Fibroblast of the conjunctiva (primary cell): ENCODE results near the gene RNF148.

Experiments
- DNase-seq: peaks from one replicate; pipeline ENCODE4 v3.0.0-alpha.2; 2010; ENCODE audit warnings: low read depth

RNF148 gene, protein sequence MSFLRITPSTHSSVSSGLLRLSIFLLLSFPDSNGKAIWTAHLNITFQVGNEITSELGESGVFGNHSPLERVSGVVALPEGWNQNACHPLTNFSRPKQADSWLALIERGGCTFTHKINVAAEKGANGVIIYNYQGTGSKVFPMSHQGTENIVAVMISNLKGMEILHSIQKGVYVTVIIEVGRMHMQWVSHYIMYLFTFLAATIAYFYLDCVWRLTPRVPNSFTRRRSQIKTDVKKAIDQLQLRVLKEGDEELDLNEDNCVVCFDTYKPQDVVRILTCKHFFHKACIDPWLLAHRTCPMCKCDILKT

DNA sequence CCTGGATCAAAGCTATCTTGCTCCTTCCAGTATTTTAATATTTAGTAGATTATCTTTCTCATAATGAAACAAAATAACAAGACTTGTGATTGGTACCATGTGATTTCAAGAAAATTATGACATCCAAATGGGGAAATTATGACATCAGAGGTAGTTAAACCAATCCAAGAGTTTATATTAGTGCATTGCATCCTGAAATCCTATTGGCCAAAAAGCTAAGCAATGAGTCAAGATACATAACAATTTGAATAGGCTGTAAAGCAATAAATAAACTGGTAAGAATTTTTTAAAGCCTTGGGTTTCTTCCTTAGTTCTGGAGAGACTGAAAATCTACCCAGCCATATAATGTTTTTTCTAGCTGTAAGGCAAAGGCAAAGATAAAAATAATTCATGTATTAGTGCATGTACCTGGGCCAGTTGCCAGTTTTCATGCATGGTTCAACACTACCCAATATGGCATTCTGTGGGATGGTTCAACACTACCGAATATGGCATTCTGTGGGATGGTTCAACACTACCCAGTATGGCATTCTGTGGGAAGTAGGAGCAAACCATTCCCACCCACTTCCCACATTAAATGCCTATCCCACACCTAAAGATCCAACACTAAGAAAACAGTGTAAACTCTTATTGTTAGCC is at the start of gene RNF148:
RNF148 (minus strand) TSS at position 51 of the 639 bp plus-strand sequence. CDS start 172 bp downstream, outside the sequence.
- DNase-seq: no peak

DNA sequence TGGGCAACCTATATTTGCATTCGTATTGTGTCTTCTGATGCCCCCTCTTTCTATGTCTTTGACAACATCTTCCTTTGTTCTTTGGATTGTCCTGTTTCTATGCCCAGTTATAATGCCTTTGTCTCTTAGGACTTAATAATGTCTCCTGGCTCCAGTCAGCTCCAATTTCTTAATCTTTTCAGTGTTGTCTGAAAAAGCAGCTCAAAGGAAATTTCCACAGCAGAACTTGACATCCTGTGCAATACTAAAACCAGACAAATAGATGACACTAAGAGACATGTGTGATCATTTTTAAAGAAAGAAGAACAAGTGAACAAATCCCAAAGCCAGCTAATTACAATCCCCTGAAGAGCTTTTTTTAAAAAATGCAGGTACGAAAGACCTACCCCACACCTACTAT is 47.7 kb upstream of the RNF148 start:
- no peak for DNase-seq

DNA sequence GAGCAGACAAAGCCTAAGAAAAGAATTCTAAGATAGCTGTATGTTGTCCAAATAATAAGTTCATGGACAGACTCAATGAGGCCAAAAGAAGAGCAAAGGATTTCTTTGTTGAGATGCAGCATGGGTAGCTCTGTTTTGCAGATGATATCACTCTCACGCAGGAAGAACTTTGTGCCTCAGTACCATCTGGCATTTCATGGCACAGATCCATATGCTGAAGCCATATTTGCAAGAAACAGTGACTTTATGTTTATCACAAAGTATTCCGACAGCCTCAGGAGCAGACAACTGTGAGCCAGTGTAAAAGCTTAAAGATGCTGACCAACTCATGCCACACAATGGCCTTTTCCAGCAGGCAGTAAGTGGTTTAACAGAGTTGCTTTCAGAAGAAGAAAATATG is 45.5 kb upstream of the RNF148 start:
- DNase-seq: no peak

DNA sequence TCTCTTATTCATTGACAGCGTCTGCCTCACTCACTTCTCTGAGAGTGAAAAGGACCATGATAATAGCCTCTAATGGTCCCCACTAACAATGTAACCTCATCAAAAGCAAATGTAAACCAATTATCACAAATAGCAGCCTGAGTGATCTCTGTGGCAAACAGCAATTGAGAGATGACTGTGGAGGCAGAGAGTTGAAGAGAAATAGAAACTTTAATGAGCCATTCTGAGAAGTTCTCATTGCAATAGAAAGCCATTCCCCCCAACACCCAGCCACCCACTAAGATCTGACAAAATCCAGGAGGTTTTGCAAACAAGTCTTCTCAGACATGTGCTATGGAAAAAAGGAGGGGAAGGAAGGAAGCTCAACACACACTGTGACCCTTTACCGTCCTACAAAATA is 44.2 kb upstream of the RNF148 start:
- DNase-seq: no peak

DNA sequence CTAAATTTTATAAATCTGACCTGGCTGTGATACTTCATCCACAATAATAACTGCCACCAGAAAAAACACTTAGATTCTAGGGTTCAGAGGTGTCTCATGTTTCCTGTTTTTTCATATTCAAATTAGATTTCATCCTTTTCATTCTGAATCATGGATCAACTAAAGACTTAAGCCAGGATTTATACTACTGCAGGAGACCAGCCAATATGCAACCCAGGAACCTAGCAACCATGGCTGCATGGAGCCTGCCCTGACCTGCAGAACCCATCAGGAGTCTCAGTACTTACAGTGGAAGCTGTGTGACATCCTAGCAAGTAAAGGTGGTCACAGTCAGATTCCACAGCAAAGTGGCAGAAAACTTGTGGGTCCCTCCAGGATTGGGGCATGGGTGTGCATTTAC is 40.5 kb upstream of the RNF148 start:
- no peak for DNase-seq

DNA sequence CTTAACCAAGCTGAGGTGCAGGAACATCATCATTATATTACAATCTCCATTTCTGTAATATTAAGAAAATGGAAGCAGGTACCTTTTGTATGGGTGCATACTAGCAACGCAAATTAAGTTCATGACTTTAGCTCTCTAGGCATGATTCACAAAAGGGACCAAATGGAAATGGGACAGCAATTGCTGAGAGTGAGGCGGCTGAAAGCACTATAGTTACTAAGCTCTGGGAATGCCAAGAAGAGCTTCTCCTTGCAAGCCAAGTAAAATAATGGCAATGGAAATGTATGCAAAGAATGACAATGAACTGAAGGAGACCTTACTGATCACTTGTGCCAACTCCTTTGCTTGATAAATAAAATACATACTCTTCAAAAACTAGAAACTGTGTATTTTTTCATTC is 36.2 kb upstream of the RNF148 start:
- no peak for DNase-seq

DNA sequence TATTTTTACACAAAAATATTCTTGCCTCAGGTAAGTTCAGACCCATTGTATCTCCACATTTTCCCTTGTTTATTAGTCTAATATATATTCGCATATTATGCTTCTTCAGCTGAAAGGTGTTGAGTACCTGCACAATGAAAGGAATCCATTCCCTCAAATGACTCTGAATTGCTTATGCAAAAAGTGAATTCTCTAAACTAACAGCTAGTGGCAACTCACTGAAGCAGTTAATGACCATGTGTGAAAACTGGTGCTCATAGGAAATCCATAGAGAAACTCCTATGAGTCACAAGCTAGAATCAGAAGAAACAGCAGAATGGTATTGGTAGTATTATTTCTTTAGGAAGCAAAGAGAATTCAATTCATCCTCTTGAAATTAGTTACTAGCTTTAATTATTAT is 33.5 kb upstream of the RNF148 start:
- DNase-seq: no peak

DNA sequence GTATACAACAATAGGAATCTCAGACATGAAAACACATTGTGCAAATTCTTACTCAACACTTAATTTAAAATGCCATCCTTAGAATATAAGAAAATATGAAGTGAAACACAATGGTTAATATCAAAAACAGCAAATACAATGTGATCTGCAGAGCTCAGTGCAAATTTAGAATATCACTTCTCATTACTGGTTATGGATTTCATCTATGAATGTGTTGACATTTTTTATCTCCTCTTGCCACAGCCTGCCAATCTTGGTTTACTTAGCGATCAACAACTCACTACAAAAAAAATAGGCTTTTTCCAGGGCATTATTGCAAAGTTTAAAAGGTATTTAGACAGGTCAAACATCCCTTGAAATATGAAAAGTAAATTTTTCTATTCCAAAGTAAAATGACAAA is 25.0 kb upstream of the RNF148 start:
- no peak for DNase-seq

DNA sequence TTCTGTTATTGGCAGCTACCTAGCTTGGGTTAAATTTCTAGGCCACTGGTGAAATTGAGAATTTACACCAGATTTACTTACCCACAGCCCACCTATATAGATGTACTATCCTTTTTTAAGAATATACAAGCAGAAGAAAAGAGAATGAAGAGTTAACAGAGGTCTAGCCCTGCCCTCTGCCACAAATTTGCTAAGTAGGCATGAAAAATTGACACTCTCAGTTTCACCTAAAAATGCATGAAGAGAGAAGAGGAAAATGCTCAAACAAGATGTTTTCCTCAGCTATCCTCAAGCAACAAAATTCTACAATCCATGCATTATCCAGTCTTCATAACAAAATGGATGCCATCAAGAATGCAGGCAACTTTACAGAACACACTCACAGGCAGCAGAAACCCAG is 24.6 kb upstream of the RNF148 start:
- no peak for DNase-seq

DNA sequence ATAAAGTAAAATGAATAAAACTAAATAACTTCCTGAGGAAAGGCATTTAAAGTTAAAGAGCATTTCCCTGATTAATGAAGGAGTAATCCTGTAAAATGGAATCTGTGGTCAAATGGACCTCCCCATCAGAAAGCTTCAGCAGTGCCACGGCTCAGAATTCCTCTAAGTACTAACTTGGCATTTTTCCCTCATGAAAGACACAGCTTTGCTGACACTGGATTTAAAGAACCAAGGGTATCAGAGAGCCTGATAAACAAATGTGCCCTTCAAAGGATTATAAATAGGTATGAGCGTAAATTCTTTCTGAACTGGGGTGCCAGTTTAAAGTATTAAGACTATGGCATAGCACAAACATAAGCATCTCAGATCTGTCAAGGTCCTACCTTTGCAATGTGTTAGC is 24.2 kb upstream of the RNF148 start:
- DNase-seq: no peak

DNA sequence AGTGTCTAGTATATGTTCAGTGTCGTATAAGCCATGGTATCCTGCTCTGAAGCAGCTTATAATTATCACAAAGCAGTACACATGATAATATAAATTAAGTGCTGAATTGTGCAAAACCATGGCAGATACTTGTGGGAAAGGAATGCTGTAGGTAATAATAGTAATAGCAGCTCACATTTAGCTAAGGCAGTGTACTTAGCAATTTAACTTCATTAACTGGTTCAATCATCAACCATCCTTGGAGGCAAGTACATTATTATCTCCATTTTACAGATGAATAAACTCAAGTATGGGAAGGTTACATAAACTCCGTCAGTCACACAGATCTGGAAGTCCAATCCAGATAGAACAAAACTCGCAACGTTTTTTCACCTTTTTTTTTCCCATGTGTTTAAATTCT is 21.6 kb upstream of the RNF148 start:
- DNase-seq: no peak

DNA sequence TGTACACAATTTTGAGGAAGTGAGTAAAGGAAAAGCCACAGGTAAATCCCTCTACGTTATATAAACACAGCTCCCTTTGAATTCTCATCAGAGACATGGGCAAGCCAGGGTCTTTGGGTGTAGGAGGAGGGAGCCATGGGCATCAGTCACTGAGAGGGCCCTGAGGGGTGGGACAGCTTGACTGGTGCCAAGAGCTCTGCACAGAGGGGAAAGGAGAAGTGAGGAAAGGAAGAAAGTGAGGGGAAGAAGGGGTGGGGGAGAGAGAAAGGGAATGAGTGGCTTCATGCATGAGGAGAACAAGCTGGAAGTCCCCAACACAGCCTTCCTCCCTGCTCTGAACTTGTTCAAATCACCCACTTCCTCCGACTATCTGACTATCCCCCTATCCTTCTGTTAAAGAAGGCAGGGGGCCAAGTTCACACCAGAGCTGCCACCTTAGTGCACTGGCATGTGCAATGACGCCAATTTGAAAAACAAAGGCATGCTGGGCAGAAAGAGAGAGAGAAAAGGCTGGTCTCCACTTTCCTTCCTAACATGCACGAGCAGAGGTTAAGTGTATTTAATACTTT is 16.4 kb upstream of the RNF148 start:
- DNase-seq: no peak

DNA sequence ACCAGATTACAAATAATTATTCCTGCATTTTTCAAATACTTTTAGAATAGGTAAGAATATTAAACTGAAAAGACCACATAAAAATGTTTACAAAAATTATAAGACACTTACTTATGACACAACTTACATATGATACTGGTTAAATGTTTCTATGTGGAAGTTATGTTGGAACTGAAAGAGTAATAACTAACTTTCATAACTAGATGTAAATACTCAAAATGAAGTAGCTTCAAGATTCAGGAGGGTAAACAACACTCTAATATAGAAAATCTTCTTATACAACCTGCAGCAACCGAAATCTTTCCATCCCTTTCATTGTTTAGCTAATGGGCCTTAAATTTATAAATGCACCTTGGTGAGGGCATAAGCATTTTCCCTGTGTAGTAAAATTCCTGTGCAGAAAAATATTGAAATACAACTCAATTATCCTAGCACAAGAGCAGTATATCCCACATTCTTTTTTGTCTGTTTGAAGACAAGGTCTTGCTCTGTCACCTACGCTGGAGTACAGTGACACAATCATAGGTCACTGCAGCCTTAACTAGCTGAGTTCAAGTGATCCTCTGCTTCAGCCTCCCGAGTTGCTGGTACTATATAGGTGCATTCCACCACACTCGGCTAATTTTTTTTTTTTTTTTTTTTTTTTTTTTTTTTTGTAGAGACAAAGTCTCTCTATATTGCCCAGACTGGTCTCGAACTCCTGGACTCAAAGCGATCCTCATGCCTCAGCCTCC is 14.8 kb upstream of the RNF148 start:
- no peak for DNase-seq

DNA sequence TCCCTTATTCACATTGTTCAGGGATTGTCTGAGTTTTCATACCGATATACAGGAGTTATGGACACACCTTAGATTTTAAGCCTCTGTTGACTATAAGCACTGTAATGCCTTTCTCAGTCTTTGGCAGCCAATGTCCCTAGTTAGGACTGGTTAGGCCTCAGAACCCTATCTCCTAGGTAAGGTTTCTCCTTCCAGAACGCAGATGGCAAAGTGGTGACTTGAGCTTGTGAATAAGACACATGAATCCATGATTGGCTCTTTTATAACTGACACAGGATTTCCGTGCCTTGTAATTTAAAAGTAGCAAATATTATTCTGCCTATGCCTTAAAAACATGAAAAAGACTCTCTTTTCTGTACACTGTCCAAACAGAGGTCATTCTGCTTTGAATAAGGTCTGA is 12.5 kb upstream of the RNF148 start:
- no peak for DNase-seq

DNA sequence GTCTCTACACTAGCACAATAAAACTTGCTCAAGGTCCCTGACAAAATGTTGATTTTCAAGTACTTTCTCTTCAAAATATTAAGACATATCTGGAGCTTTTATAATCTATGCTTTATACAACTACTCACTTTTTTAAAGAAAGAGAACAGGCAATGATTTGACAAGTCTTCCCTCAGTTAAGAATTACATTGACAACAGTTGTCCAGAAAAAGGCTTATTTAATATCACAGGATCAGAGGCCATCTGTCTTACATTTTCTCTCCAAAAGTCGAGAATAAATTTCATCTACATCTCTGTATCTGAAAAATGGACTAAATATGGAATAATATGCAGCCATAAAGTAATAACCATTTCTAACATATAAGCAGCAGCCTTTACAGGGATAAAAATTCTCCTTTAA is 8.2 kb upstream of the RNF148 start:
- no peak for DNase-seq

DNA sequence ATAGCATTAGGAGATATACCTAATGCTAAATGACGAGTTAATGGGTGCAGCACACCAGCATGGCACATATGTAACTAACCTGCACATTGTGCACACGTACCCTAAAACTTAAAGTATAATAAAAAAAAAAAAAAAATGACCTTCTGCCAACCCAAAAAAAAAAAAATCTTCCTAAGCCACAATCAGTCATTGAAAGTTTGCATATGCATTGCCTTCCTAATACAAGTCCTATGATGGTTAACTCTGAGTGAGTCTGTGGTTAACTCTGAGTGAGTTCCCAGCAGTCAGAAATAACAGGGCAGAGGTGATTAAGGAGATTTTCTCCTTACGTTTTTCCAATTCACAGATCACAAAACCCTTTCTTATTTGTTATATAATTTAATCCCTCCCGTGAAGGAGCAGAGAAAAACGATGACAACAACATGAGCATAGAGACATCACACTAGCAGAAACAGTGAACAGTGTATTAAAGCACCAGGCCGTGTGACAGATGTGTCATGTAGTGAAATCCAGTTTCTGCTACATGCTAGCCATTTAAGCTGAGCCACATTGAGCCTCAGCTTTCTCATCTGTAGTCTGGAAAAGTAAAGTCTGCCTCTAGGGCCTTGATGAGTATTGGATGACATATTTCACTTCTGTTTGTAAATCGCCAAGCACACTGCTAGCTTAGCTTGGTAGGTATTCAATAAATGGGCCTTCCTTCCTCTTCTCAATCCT is 7.4 kb upstream of the RNF148 start:
- DNase-seq: no peak

DNA sequence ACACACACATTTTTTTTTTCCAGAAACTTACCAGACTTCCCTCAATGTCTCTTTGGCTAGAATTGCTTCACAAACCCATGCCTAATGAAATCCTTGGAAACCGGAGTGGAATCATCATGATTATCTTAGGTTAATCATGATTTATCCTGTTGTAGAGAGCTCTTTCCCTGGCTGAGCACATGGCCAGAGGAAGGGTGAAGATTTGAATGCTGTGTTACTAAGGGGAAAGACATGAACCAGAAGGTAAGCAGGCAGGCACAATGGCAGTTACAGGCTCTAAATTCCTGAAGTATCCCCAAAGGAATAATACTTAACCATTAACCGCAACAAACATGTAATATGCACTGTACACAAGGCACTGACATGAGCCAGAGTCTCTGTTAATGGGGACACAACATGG is 4.1 kb upstream of the RNF148 start:
- DNase-seq: no peak

DNA sequence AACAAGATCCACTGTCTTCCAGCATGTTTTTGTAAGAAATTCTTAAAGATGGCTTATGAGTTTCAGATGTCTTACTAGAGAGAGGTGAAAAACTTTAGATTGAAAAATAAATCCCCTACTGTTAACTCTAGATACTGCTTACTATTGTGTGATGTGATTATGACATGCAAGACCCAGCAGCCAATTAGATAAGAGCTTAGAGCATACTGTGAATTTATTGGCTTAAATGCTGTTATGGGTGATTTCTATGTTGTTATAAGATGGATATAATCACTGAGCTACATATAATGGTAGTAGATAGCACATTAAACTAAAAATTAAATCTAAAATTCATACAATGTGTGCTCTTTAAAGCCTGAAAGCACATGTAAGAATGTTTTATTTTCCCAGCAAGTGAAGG is 3.7 kb downstream of the RNF148 start, which contains the start of gene RNF133:
RNF133 (minus strand) TSS at position 101 of the 400 bp plus-strand sequence. CDS start 199 bp downstream, outside the sequence.
- no peak for DNase-seq

DNA sequence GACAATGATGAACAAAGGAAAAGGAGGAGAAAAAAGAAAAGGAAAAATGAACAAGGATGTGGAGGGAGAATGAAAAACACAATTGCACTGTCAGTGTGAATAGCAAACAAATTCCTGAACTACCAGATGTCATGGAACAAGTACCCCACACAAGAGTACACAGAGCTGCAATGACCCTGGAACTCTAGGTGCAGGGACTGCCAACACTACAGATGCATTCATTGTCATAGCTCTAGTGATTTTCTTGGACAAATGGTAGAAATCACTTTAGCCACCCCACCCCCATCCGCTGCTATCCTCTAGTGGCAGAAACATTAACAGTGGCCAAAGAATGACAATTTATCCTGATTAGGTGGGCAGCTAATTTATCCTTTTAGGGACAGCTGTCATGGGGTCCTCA is 6.9 kb downstream of the RNF148 start:
- DNase-seq: no peak

DNA sequence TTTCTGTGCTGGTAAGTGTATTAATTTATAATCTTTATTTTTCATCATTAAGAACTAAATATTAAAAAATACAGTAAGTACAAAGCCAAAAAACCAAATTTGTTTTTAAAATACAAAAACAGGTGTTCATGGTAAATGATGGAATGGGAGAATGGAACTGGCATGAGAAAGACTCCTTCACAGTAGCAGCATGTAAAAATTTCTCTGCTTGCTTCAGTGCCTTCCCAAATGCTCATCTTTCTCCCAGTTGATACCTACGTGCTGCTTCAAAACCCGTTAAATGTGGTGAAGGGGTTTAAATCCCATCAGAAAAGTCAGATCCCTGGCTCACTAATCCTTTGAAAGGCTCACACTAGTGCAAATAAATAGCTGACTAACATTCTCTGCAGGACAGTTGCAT is 8.0 kb downstream of the RNF148 start:
- no peak for DNase-seq

DNA sequence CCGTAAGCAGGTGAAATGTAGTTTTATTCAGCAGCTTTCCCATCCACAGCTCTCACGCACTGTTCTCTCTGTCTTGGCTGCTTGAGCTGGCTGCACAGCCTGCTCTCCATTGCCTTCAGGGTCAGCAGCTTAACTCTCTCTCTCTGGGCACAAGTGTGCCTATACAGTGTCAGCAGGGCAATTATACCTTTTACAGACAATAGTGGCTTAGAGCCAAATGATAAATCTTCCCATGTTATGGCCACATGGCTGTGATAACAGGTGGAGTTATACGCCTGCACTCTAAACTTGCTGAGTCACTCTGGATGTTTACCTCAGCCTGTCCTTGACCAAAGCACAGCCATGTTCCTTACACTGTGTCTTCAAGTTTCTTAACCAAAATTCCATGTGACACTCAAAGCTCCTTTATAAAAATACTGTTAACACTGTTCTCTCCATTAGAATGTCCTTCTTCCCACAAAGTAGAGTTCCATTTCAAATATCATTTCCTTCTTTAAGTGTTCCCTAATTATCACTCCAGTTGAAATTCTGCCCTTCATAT is 9.9 kb downstream of the RNF148 start:
- no peak for DNase-seq
